NCI-H748 (cell line): Measurements from ENCODE around the gene WRAP53.
"Not testable (repeated sequence)": the region's sequence is repeated elsewhere in the genome, so short reads cannot be mapped to it uniquely, and the experiment has no call there.

Experiments
- DNase-seq: peaks from one replicate; lab custom pipeline; 2025; ENCODE audit not compliant: unreplicated experiment; lab: John Stamatoyannopoulos, UW

Gene WRAP53

GRCh38 chr17:7687908-7688807, at the start of gene WRAP53:
WRAP53 (plus strand) TSS chr17:7688477; CDS start chr17:7688649, 172 bp downstream.
- peak; percentile 99 for DNase-seq

GRCh38 chr17:7640783-7641182, 47.5 kb upstream of the WRAP53 start:
- no peak for DNase-seq

DNA sequence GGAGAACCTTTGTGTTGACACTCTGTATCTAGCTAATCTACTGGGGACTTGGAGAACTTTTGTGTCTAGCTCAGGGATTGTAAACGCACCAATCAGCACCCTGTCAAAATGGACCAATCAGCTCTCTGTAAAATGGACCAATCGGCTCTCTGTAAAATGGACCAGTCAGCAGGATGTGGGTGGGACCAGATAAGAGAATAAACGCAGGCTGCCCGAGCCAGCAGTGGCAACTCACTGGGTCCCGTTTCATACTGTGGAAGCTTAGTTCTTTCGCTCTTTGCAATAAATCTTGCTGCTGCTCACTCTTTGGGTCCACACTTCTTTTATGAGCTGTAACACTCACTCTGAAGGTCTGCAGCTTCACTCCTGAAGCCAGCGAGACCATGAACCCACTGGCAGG, 46.6 kb upstream of the WRAP53 start:
- not testable (repeated sequence) for DNase-seq

DNA sequence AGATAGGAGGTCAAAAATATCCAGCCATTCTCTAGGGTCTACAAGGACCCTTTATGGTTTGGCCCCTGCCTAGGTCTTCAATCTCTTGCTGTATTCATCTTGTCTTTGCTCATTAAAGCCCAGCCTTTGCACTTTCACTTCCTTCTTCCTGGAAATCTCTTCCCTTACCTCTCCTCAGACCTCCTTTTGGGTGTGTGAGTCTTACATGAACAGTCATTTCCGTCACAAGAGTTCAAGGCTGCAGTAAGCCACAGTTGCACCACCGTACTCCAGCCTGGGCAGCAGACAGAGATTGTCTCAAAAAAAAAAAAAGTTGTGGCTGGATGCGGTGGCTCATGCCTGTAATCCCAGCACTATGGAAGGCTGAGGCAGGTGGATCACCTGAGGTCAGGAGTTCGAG, 43.5 kb upstream of the WRAP53 start:
- no peak for DNase-seq

- no peak for DNase-seq
Measured at GRCh38 chr17:7646457-7646856, 41.8 kb upstream of the WRAP53 start.

DNA sequence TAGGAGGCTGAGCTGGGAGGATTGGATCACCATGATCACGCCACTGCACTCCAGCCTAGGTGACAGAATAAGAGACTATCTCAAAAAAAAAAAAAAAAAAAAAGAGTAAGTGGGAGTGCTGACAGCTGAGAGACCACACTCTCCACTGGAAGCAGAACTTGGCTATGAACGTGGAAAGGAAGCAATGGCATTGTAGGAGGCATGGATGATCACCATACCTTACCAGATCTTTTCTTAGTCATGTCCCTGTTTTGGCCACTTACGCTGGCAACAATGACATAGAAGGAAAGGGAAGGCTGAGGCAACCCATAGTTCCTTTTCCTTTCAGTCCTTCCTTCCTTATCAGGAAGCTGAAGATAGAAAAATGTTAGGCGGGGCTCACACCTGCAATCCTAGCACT, 41.3 kb upstream of the WRAP53 start:
- DNase-seq = no peak

DNA sequence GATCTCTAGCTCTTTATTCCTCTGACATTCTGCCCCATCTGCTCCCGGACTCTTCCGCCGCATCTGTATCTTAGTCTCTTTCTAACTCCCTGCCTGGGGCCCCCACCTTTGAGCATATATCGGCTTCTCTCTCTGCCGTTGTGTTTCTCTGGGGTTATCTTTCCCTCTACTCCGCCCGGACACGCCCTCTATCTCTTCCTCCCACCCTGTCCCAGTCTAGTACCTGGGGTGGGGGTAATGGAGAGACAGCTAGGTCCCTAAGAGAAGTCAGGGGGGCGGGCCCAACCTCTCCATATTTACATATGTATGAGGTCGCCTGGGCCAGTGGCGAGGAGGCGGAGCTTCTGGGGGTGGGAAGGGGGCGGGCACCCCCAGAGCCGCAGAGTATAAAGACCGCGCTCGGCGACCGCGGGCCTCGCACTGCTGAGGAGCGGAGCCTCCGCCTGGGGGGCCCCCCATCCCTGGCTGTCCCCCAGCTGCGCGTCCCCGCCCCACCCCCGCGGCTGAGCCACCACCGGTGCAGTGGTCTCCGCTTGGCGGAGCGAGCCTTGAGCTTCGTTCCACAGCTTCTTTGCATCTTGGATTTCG, 37.7 kb upstream of the WRAP53 start, which contains the start of gene ATP1B2:
Gene ATP1B2, plus strand, starts transcription at position 418 of the 588 bp plus-strand sequence. CDS start 593 bp downstream, outside the sequence.
- DNase-seq = peak; percentile 95

DNA sequence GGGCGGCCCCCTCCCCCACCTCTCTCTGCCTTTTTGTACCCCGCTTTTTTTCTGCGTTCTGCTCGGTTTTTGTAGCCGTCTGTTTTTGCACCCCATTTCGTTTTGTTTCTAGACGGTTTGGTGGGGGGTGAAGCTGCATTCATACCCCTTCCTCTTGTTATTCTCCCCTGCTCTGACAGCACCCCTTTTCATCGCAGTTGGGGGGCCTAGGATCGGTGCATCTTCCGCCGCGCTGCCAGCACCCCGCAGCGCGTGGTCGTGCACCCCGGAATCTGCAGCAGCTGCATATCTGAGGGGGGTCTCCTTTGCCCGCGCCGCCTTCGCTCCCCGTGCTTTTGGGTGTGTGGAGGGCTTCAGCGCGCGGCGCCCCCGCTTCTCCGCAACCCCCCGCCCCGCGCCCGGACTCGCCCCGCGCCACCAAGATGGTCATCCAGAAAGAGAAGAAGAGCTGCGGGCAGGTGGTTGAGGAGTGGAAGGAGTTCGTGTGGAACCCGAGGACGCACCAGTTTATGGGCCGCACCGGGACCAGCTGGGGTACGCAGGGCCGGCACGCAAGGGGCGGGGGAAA, 37.1 kb upstream of the WRAP53 start:
- DNase-seq = peak; percentile 49

GRCh38 chr17:7651665-7652387, 36.5 kb upstream of the WRAP53 start:
- DNase-seq = peak; percentile 58

DNA sequence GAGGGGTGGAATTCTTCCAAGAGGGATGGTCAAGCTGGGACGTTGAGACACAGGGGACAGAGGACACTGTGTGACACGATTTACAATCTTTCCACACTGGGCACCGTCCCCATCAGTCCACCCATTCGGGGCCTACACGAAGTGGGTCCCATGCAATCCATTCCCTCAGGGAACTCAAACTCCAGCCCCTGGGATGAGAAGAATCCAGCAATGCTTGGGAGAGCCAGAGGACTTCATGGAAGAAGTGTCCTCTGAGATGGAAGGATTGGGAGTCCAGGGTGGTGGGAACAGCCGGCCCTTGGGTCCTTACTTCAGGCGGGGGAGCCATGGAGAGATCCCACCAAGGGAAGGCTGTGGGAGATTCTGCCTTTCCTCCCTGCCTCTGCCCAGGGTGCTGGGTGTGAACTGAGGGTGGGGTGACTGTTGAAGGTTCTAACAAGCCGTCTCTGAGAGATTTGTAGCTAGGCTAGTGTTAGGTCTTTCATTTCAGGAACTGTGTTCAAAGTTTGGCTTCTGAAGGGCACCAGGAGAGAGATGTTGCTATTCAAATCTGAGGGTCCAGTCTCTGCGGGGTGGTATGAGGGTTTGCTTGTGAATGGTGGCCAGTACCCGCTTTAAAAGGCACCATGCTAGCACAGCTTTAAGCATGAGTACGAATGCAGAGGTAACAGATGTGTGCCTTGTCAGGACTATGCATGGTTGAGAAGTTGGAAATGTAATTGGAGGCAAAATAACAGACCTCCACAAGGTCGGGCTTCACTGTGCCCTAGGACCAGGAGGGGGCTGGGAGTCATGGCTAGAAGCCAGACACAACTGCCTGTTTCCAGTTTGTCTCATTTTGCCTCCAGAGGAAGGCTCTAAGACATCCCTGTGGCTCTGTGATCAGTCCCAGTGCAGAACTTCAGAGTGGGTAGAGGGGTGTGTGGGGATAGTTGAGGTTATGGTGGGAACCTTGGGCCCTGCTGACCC, 35.6 kb upstream of the WRAP53 start:
- DNase-seq = no peak

- no peak for DNase-seq
Measured at GRCh38 chr17:7654832-7655540, 33.3 kb upstream of the WRAP53 start.

DNA sequence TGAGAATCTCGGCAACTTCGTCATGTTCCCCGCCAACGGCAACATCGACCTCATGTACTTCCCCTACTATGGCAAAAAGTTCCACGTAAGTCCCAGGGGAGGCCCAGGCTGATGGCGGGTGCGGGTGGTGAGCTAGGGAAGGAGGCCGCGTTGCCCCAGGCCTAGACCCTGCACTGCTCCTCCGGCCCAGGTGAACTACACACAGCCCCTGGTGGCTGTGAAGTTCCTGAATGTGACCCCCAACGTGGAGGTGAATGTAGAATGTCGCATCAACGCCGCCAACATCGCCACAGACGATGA, 32.8 kb upstream of the WRAP53 start:
- no peak for DNase-seq

- no peak for DNase-seq
Measured at GRCh38 chr17:7656958-7657609, 31.2 kb upstream of the WRAP53 start.

DNA sequence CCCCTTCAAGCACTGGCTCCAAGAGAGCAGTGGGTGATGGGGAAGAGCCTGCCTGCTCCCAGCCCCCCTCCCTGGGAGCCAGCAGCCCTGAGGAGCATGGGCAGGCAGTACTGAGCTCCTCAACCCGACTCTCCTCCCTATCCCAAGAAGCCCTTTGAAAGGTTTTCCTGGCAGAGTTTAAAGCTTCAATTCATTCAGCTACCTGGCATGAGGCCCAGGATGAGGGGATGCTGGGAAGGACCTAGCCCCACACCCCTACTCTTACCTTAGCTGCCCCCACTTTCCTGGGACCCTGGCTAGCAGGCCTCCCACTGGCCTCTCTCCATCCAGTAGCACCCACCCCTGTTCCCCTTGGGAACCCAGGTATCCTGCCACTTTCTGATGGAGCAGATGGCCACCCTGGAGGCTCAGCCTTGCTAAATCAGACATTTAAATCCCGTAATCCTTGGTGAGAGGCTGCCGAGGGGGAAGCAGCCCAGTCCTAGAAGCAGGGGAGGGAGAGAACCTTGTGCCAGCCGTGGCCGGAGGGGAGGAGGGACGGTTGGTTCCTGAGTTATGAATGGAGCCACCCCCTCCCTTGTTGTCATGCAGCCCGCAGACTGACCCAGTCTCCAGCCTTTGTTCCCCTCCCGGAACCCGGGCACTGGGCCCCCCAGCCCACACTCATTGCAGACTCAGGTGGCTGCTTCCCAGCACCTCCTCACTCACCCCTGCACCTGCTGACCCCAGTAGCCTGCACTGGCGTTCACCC, 20.4 kb upstream of the WRAP53 start:
- DNase-seq = no peak

DNA sequence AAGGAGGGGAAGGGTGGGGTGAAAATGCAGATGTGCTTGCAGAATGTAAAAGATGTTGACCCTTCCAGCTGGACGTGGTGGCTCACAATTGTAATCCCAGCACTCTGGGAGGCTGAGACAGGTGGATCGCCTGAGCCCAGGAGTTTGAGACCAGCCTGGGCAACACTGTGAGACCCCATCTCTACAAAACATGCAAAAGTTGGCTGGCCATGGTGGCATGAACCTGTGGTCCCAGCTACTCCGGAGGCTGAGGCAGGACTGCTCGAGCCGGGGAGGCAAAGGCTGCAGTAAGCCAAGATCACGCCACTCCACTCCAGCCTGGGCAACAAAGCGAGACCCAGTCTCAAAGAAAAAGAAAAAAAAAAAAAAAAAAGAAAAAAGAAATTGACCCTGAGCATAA, 19.8 kb upstream of the WRAP53 start:
- DNase-seq = no peak

DNA sequence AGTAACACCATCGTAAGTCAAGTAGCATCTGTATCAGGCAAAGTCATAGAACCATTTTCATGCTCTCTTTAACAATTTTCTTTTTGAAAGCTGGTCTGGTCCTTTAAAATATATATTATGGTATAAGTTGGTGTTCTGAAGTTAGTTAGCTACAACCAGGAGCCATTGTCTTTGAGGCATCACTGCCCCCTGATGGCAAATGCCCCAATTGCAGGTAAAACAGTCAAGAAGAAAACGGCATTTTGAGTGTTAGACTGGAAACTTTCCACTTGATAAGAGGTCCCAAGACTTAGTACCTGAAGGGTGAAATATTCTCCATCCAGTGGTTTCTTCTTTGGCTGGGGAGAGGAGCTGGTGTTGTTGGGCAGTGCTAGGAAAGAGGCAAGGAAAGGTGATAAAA, 15.0 kb upstream of the WRAP53 start:
- peak; percentile 16 for DNase-seq

GRCh38 chr17:7674934-7675333, 13.3 kb upstream of the WRAP53 start:
- DNase-seq = no peak

- no peak for DNase-seq
Measured at GRCh38 chr17:7676533-7676932, 11.7 kb upstream of the WRAP53 start.
